H1 (cell line): ENCODE measurements around the gene IFNA13. TPM values are rescaled to one million over a fixed set of nuclear protein-coding genes. Genes with fewer than 3 reads are reported as not detected.

Experiments used
- CTCF ChIA-PET: fragments of 300-600 bp; sonication (Branson Sonifier 250); formaldehyde crosslinking; loops from one replicate; lab custom pipeline; 2021; ENCODE audit not compliant: partially characterized antibody; lab: Charles Lee
- POLR2A ChIA-PET: fragments of 300-600 bp; sonication (Branson Sonifier 250); formaldehyde crosslinking; loops from one replicate; lab custom pipeline; 2021; ENCODE audit warnings: inconsistent platforms; ENCODE audit not compliant: partially characterized antibody; lab: Charles Lee
- DNase-seq, 2 experiments: peaks; one replicate each; pipeline versions ENCODE4 v3.0.0 to v3.0.0-alpha.2; 2010 to 2022; ENCODE audit warnings: low spot score in 2 of 2, low read depth in 1 of 2, mixed read lengths in 1 of 2
- FAIRE-seq: peaks from 2 replicates; lab custom pipeline; 2011; peaks lifted over from hg19 to GRCh38; lab: Jason Lieb, UNC
- H2AFZ ChIP-seq: 2 replicates; pipeline ENCODE4 v1.8.1; 2012; ENCODE audit warnings: low read length, inconsistent platforms
- H2AK5ac ChIP-seq: 2 replicates; pipeline ENCODE4 v1.6.1; 2013; ENCODE audit warnings: low read depth, low read length
- H2BK120ac ChIP-seq: replicated peaks from 2 replicates; pipeline ENCODE3; 2013; ENCODE audit warnings: low read depth, low read length, inconsistent platforms
- H2BK12ac ChIP-seq: 2 replicates; pipeline ENCODE4 v1.6.1; 2013; ENCODE audit warnings: low read depth, low read length
- H2BK15ac ChIP-seq: 2 replicates; pipeline ENCODE4 v1.6.1; 2013; ENCODE audit warnings: low read length
- H2BK20ac ChIP-seq: 2 replicates; pipeline ENCODE4 v1.6.1; 2013; ENCODE audit warnings: low read length
- H2BK5ac ChIP-seq: 2 replicates; pipeline ENCODE4 v1.6.1; 2013; ENCODE audit warnings: low read depth, low read length
- H3K14ac ChIP-seq: 2 replicates; pipeline ENCODE4 v1.6.1; 2013; ENCODE audit warnings: inconsistent platforms; ENCODE audit not compliant: insufficient read length
- H3K18ac ChIP-seq: 2 replicates; pipeline ENCODE4 v1.6.1; 2013; ENCODE audit warnings: low read length; ENCODE audit errors: extremely low read depth
- H3K23ac ChIP-seq: 2 replicates; pipeline ENCODE4 v1.6.1; 2013; ENCODE audit warnings: inconsistent platforms; ENCODE audit not compliant: insufficient read length
- H3K23me2 ChIP-seq: 2 replicates; pipeline ENCODE4 v1.6.1; 2013; ENCODE audit warnings: low read depth, low read length
- H3K27ac ChIP-seq: 2 replicates; pipeline ENCODE4 v1.6.1; 2011; ENCODE audit warnings: low read depth, low read length, inconsistent platforms
- H3K27me3 ChIP-seq, 4 experiments: replicated peaks in 1 of 4; 1 replicate in 1 of 4; 2 replicates in 3 of 4; pipeline versions ENCODE4 v1.6.1 to v1.8.1; 2011 to 2013; ENCODE audit warnings: low read length in 3 of 4, mild to moderate bottlenecking in 3 of 4, inconsistent platforms in 2 of 4, mixed read lengths in 2 of 4, moderate library complexity in 1 of 4; ENCODE audit not compliant: control insufficient read depth in 3 of 4, insufficient read depth in 3 of 4; ENCODE audit errors: extremely low read depth in 1 of 4
- H3K36me3 ChIP-seq, 4 experiments: 2 replicates each; pipeline versions ENCODE4 v1.6.1 to v1.8.1; 2011 to 2013; ENCODE audit warnings: mild to moderate bottlenecking in 4 of 4, low read length in 3 of 4, moderate library complexity in 2 of 4, control low read depth in 1 of 4, inconsistent platforms in 1 of 4; ENCODE audit not compliant: insufficient read depth in 4 of 4, control insufficient read depth in 2 of 4
- H3K4ac ChIP-seq: replicated peaks from 2 replicates; pipeline ENCODE3; 2013; ENCODE audit warnings: low read length, low read depth, mixed read lengths, inconsistent platforms; ENCODE audit not compliant: insufficient read length
- H3K4me1 ChIP-seq, 4 experiments: replicated peaks in 1 of 4; 1 replicate in 1 of 4; 2 replicates in 3 of 4; pipeline versions ENCODE4 v1.6.1 to v1.8.1; 2011 to 2013; ENCODE audit warnings: low read length in 3 of 4, inconsistent platforms in 2 of 4, mixed read lengths in 1 of 4; ENCODE audit not compliant: insufficient read depth in 4 of 4, control insufficient read depth in 3 of 4
- H3K4me2 ChIP-seq, 2 experiments: 2 replicates each; pipeline versions ENCODE4 v1.6.1 to v1.8.1; 2011 to 2013; ENCODE audit warnings: low read depth in 2 of 2, low read length in 2 of 2, control low read depth in 1 of 2, inconsistent platforms in 1 of 2, mild to moderate bottlenecking in 1 of 2; ENCODE audit not compliant: insufficient read depth in 1 of 2
- H3K4me3 ChIP-seq, 4 experiments: fragments of 200-600, 300-600 bp in 1 of 4; sonication (generic), shearing (Covaris generic), sonication (Bioruptor Twin) in 1 of 4; 2 replicates each; pipeline versions ENCODE4 v1.5.1 to v1.8.1; 2011 to 2016; ENCODE audit warnings: low read length in 4 of 4, low read depth in 3 of 4, control low read depth in 2 of 4, inconsistent platforms in 2 of 4, mild to moderate bottlenecking in 2 of 4, mixed read lengths in 1 of 4, moderate library complexity in 1 of 4; ENCODE audit not compliant: insufficient read depth in 2 of 4; ENCODE audit errors: extremely low read depth in 1 of 4
- H3K56ac ChIP-seq: replicated peaks from 2 replicates; pipeline ENCODE3; 2013; ENCODE audit warnings: low read depth, mild to moderate bottlenecking, mixed read lengths, low read length, inconsistent platforms; ENCODE audit not compliant: insufficient read length
- H3K79me1 ChIP-seq: 2 replicates; pipeline ENCODE4 v1.6.1; 2013; ENCODE audit warnings: low read depth, low read length, control low read depth
- H3K79me2 ChIP-seq, 2 experiments: 2 replicates each; pipeline versions ENCODE4 v1.6.1 to v1.8.1; 2012 to 2013; ENCODE audit warnings: low read length in 2 of 2, mild to moderate bottlenecking in 2 of 2, inconsistent platforms in 1 of 2; ENCODE audit not compliant: insufficient read depth in 2 of 2, control insufficient read depth in 1 of 2
- H3K9ac ChIP-seq, 4 experiments: replicated peaks in 1 of 4; 1 replicate in 1 of 4; 2 replicates in 3 of 4; pipeline versions ENCODE4 v1.6.1 to v1.8.1; 2011 to 2013; ENCODE audit warnings: low read depth in 3 of 4, low read length in 3 of 4, control low read depth in 2 of 4, mild to moderate bottlenecking in 2 of 4, moderate library complexity in 2 of 4, inconsistent platforms in 1 of 4; ENCODE audit errors: extremely low read depth in 1 of 4
- H3K9me3 ChIP-seq, 2 experiments: 2 replicates each; pipeline versions ENCODE4 v1.6.1 to v1.8.1; 2012 to 2013; ENCODE audit warnings: mild to moderate bottlenecking in 2 of 2, moderate library complexity in 2 of 2, control low read depth in 1 of 2, inconsistent platforms in 1 of 2, low read depth in 1 of 2, low read length in 1 of 2, mixed read lengths in 1 of 2; ENCODE audit not compliant: insufficient read depth in 2 of 2
- H4K20me1 ChIP-seq, 2 experiments: replicated peaks in 1 of 2; 2 replicates each; pipeline versions ENCODE3 to v1.8.1; 2011 to 2013; ENCODE audit warnings: inconsistent platforms in 2 of 2, low read length in 2 of 2, mild to moderate bottlenecking in 1 of 2; ENCODE audit not compliant: insufficient read depth in 2 of 2, control insufficient read depth in 1 of 2
- H4K5ac ChIP-seq: 2 replicates; pipeline ENCODE4 v1.6.1; 2013; ENCODE audit warnings: low read length, low read depth, mixed read lengths, inconsistent platforms; ENCODE audit not compliant: insufficient read length
- H4K8ac ChIP-seq: 2 replicates; pipeline ENCODE4 v1.8.0; 2013; ENCODE audit warnings: mild to moderate bottlenecking, moderate library complexity, low read length, inconsistent platforms; ENCODE audit not compliant: insufficient read depth; ENCODE audit errors: extremely low read depth
- H4K91ac ChIP-seq: replicated peaks from 2 replicates; pipeline ENCODE3; 2013; ENCODE audit warnings: low read length, mixed read lengths, inconsistent platforms; ENCODE audit not compliant: insufficient read length
- BCL11A ChIP-seq, 2 experiments: IDR thresholded peaks; one replicate each; pipeline ENCODE4 v1.6.1; 2011; ENCODE audit warnings: low read depth in 2 of 2, low read length in 2 of 2, mild to moderate bottlenecking in 2 of 2
- WGBS, 2 experiments: shearing (Covaris generic) in 1 of 2; methylation state at CpG; one replicate each; pipeline versions ENCODE4 v1.1.6 to v1.1.7; 2013 to 2015; ENCODE audit warnings: low lambda C conversion rate in 2 of 2, mixed read lengths in 2 of 2, inconsistent platforms in 1 of 2, low coverage in 1 of 2, missing lambda C conversion rate in 1 of 2; ENCODE audit not compliant: insufficient replicate concordance in 2 of 2, insufficient coverage in 1 of 2, insufficient read length in 1 of 2; ENCODE audit errors: extremely low coverage in 1 of 2, missing lambda C conversion rate in 1 of 2; 5-methylcytosine and 5-hydroxymethylcytosine counted together
- polyA plus RNA-seq, 7 experiments: library from polyadenylated mRNA; depleted of rRNA in 3 of 7; stranded (reverse) in 5 of 7; unstranded in 2 of 7; fragments of >200 nt in 5 of 7; fragments of 200-250 nt in 2 of 7; gene quantifications; 1 replicate in 5 of 7; 2 replicates in 1 of 7; 4 replicates in 1 of 7; pipeline versions ENCODE4 v1.2.1 to v1.2.3, GENCODE V29; 2011 to 2013; ENCODE audit warnings: missing spikeins in 2 of 7, mixed read lengths in 2 of 7
- total RNA-seq: library from RNA; stranded (reverse); fragmentation: NEBNext Ultra II Directional; extraction: Animal tissue kit (Norgen Biotek cat#: 25700); gene quantifications from 2 replicates; pipeline ENCODE4 v1.2.1, GENCODE V29; 2021

The IFNA13 gene
- total and polyA plus RNA-seq, 2 of the 8 experiments (the other 6 are each of a cell fraction or from before 2014, with no cell fraction given): not detected

DNA sequence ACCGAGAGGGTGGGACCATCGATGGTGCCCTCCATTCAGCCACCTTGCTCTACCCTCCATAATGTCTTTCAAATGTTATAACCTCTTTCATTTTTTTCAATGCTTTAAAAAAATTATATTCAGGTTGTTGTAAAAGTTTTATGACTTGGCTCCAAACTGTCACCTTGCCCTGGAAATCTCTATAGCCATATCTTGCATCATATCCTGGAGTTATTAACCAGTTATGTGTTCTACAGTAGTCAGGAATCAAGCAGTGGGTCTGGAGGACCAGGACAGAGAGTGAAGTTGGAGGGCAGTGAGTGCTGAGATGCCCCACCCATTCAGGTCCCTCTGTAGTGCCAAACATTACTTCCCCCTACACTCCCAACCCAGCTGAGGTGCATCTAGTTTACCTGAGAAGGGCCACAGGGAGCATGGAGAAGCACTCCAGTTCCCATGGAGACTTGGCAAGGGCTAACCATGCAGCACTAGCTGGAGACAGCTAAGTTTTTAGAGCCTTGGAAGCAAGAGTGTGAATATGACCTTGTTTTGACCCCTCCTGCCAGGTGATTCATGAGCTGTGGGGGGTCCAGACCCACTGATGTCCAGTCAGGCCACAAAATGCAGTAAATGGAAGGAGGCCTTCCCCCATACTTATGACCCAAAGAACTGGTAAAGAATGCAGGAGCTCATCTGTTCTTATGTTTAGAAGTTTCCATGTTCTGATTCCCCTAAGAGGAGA lies 46.5 kb upstream of the IFNA13 start:
- H2BK120ac ChIP-seq: no peak overlapping the region
- no peak overlapping the region for H4K91ac ChIP-seq
- no peaks in the 10 kb centered on the region for H3K79me2 ChIP-seq
- no peak for DNase-seq
- no peak overlapping the region for H3K56ac ChIP-seq
- no peak overlapping the region for H4K8ac ChIP-seq
- H3K79me1 ChIP-seq: no peaks in the 10 kb centered on the region
- H2AK5ac ChIP-seq: no peak overlapping the region
- H4K20me1 ChIP-seq: no peaks in the 10 kb centered on the region
- POLR2A ChIA-PET: no interaction called here
- H3K23me2 ChIP-seq: no peaks in the 10 kb centered on the region
- no peak overlapping the region for H2BK12ac ChIP-seq
- no peak overlapping the region for H3K4me2 ChIP-seq
- no peaks in the 10 kb centered on the region for H3K9me3 ChIP-seq
- H3K14ac ChIP-seq: no peak overlapping the region
- FAIRE-seq: no peak
- H2BK5ac ChIP-seq: no peak overlapping the region
- no peak overlapping the region for H3K4ac ChIP-seq
- no peaks in the 10 kb centered on the region for H3K4me1 ChIP-seq
- H3K18ac ChIP-seq: no peak overlapping the region
- no peaks in the 10 kb centered on the region for H3K27me3 ChIP-seq
- H2BK20ac ChIP-seq: no peak overlapping the region
- no peak overlapping the region for H2BK15ac ChIP-seq
- no peak overlapping the region for H3K27ac ChIP-seq
- no peak overlapping the region for H3K23ac ChIP-seq
- H2AFZ ChIP-seq: no peak overlapping the region
- TF ChIP-seq BCL11A (IDR thresholded peaks at IDR 0.05; ENCODE audit: low read depth in 2 of 2, low read length in 2 of 2): no peak
- TF ChIP-seq, all 59 proteins: peak for 0
- CTCF ChIA-PET: interaction anchor here (0.9 to 1.9 kb wide), 11 partner anchors 8 to 219 kb away, joined by 3 to 6 read pairs (median 3); no protein-coding TSS in a partner anchor
- no peak overlapping the region for H4K5ac ChIP-seq
- H3K36me3 ChIP-seq: no peaks in the 10 kb centered on the region
- H3K9ac ChIP-seq: no peak overlapping the region
- WGBS, 2 experiments: 100% methylated on average over 2 of the region's 2 CpGs; no CpG with 5 or more reads in 1 of the 2 experiments
- H3K4me3 ChIP-seq: no peak overlapping the region
